ENCODE data around the gene FAM241A. TPM values are rescaled to one million over a fixed set of nuclear protein-coding genes. Genes with fewer than 3 reads are reported as not detected.
"Not testable (repeated sequence)": the region's sequence is repeated elsewhere in the genome, so short reads cannot be mapped to it uniquely, and the experiment has no call there.

The FAM241A gene
- polyA plus RNA-seq, 4 donors, result 1.5 to 2.4 (median 1.7) TPM

GRCh38 chr4:112136551-112136950, 8.7 kb upstream of the FAM241A start:
- no peak for DNase-seq (ENCODE audit: low read depth in 4 of 4, low spot score in 3 of 4)

- DNase-seq (ENCODE audit: low read depth in 4 of 4, low spot score in 3 of 4), result no peak
Observed at GRCh38 chr4:112138538-112138937, 6.7 kb upstream of the FAM241A start.

DNA sequence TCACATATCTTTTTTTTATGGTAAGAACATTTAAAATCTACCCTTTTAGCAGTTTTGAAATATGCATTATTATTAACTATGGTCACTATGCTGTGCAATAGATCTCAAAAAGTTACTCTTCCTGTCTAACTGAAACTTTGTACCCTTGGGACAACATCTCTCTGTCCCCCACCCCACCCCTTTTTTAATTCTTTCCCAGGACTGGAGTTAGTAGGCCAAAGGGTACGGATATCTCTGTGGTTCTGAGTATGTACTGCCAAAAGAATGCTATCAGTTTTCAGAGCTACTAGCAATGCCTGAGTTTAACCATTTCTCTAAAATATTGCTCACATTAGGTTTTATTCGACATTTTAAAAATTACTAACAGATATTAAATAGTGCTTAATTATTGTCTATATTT, 4.7 kb upstream of the FAM241A start:
- DNase-seq (ENCODE audit: low read depth in 4 of 4, low spot score in 3 of 4), result no peak

GRCh38 chr4:112141366-112142138, 3.7 kb upstream of the FAM241A start:
- no peak for DNase-seq (ENCODE audit: low read depth in 4 of 4, low spot score in 3 of 4)

DNA sequence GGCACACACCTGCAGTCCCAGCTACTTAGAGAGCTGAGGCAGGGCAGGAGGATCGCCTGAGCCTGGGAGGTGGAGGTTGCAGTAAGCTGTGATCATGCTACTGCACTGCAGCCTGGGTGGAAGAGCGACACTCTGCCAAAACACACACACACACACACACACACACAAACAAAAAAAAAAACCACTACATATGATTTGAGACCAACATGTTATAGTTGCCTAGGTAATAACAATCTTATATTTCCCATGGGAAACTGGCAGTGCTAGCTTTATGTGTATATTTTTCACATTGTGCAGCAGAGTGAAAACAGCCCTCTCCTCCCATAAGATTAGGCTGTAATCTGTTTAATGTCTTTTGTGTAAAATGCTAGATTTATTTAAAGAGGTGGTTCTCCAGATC, 3.1 kb upstream of the FAM241A start:
- no peak for DNase-seq (ENCODE audit: low read depth in 4 of 4, low spot score in 3 of 4)

DNA sequence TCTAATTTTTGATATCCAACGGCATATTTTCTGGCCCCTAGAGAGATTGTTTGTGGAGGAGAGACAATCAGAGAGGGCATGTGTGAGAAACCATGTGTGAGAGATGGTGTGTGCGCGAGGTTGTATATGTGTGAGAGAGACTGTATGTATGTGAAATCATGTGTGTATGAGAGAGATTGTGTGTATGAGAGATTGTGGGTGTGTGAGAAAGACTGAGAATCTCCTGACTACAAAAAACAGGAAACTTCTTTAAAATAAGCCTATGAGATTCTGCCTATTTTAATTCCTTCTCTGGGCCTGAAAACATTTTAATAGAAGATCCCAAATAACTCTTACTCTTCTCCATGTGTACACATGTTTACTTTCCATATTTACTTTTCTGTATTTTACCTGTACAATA, 1.5 kb upstream of the FAM241A start:
- no peak for DNase-seq (ENCODE audit: low read depth in 4 of 4, low spot score in 3 of 4)

GRCh38 chr4:112144546-112145325, 518 bp upstream of the FAM241A start:
- DNase-seq (ENCODE audit: low read depth in 4 of 4, low spot score in 3 of 4), result peak in 1 of 4 donors; percentile 2

DNA sequence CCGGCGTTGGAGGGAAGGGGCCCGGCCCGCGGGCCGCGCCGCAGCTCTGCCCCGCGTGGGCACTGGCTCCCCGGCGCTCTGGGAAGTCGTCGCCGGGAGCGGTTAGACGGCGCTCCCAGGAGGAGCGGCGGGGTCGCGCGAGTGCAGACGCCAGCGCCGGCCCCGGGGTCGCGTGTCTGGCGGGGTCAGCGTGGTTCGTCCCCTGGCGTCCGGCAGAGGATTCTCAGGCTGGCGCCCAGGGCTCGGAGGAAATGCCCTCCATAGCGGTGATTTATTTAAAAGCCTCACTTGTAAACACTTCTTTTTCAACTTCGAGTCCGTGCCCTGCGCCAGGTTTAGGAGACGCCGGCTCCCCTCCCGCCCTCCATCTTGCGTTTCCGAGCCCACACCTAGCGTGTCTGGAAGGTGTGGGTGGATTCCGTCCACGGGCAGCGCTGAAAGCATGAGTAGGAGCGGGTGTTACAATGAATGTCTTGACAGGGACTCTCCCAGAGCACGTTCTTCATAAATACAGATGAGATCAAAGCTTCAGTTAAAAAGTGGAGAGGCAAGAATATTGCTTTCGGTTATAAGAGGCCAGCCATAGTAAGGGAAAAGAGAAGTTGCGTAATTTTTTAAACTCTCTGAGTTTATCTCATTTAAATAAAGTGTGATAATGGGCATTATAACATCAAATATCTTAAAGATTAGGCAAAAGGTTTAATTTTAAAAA, 692 bp downstream of the FAM241A start:
- peak in 3 of 4 donors; percentile 3 to 31 (median 8) for DNase-seq (ENCODE audit: low read depth in 4 of 4, low spot score in 3 of 4)

- DNase-seq (ENCODE audit: low read depth in 4 of 4, low spot score in 3 of 4), result no peak
Observed at GRCh38 chr4:112146502-112146813, 1.2 kb downstream of the FAM241A start.

GRCh38 chr4:112147697-112148096, 2.4 kb downstream of the FAM241A start:
- no peak for DNase-seq (ENCODE audit: low read depth in 4 of 4, low spot score in 3 of 4)

- no peak for DNase-seq (ENCODE audit: low read depth in 4 of 4, low spot score in 3 of 4)
Observed at GRCh38 chr4:112150920-112151319, 5.7 kb downstream of the FAM241A start.

- no peak for DNase-seq (ENCODE audit: low read depth in 4 of 4, low spot score in 3 of 4)
Observed at GRCh38 chr4:112152521-112152920, 7.3 kb downstream of the FAM241A start.

DNA sequence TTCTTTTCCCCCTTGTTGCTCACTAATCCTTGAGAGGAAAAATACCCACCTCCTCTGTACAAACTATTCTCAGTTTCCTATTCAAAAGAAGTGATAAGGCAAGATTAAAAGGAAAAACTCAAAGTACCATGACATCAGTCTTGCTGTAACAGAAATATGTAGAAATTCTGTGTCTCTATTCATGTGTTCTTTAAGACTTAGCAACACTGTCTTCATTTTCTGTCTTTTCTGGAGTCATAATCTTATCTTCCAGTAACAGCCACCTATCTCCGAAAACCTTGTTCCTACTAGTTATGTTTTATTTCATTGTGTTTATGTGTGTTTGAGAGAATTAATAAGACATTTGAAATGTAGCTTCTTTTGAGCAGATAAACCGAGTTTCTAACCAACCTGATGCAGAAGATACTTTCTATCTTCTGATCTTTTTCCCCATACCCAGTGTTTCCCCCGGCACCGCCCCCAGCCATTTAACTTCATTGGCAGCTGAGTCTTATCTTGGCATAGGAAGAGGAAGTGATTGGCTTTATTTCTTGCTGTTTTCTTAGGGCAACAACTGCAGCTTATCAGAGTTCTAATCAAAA, 8.0 kb downstream of the FAM241A start:
- DNase-seq (ENCODE audit: low read depth in 4 of 4, low spot score in 3 of 4), result no peak

- no peak for DNase-seq (ENCODE audit: low read depth in 4 of 4, low spot score in 3 of 4)
Observed at GRCh38 chr4:112156112-112156511, 10.9 kb downstream of the FAM241A start.

DNA sequence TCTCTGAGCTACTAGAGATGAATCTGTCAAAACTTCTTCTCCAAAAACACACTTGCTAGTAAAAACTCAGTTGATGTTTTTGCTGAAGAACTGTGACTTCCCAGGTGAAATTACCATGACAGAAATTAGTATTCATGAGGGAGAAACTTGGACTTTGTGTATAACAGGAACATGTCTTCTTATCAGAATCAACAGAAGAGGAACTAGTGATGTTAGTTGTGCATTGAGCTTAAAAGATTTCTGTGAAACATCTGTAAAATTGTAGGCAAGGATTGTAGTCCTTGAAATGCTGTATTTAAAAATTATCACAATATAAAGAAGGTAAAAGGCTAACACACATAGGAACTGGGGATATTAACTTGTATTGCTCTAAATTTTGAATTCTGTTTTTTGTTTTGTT, 11.3 kb downstream of the FAM241A start:
- DNase-seq (ENCODE audit: low read depth in 4 of 4, low spot score in 3 of 4), result no peak

- DNase-seq (ENCODE audit: low read depth in 4 of 4, low spot score in 3 of 4), result not testable (repeated sequence)
Observed at GRCh38 chr4:112163706-112164105, 18.5 kb downstream of the FAM241A start.

DNA sequence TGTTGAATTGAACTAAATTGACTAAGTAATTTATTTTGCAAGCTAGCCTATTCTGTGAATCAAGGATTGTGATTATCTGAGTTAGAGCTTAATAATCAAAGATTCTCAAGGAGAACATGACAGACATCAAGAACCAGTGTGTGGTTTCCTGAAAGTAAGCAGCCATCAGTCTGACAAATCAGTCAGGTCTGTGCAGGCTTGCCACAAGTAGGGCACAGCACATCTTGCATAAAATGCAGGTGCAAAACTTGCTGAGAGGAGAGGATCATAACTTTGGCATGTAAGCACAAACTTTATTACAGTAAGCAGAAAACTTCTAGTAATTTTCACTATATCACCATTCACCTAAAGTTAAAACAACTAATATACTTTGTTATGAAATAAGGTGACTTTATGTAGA, 22.5 kb downstream of the FAM241A start:
- no peak for DNase-seq (ENCODE audit: low read depth in 4 of 4, low spot score in 3 of 4)

DNA sequence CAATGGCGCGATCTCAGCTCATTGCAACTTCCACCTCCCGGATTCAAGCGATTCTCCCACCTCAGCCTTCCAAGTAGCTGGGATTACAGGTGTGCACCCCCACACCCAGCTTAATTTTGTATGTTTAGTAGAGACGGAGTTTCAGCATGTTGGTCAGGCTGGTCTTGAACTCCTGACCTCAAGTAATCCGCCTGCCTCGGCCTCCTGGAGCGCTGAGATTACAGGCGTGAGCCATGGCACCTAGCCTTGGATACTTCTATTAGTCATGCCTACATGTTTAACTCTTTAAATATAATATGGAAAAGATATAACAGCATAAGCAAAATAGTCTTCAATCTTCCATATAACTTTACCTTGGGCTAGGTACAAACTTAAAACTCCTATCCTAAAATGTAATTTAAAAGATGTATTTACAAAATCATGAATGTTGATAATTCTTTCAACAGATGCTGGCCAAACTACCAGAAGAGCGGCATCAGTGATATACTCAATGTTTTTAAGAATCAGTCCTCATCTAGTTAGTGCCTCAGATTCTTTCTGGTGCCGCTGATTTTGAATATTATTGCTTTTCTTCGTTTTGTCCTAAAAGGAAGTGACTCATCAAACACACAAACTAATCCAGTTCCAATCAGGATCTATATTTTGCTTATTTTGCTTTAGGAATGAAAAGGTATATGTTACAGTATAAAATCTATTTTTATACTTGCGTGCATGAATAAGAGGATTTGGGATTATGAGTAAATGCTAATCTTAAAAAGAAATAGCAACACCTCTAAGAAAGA, 23.7 kb downstream of the FAM241A start:
- no peak for DNase-seq (ENCODE audit: low read depth in 4 of 4, low spot score in 3 of 4)

DNA sequence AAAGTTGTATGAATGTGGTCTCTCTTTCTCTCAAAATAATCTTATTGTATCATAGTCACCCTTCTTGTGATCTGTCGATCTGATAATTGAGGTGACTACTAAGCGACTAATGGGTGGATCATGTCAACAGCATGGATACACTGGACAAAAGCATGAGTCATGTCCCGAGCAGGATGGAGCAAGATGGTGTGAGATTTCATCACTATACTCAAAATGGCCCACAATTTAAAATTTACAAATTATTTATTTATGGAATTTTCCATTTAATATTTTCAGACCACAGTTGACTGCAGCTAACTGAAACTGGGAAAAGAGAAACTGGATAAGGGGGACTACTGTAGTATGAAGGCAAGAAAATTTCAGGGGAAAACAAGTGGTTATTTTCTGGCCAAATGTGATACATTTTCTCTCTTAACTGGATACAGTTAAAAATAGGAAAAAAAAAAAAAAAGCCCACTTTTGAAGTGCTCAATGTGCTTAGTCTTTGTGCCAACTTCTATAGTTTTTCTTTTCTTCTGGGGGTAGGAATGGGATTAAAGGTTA, 25.3 kb downstream of the FAM241A start:
- DNase-seq (ENCODE audit: low read depth in 4 of 4, low spot score in 3 of 4), result no peak
